Upper lobe of left lung (tissue), 4 donors: ENCODE results near the gene POT1.

ENCODE experiments used
- CTCF ChIP-seq, 6 experiments: fragments of 450-650 bp in 4 of 6; fragments of 200-600 bp in 2 of 6; sonication (generic) in 2 of 6; IDR thresholded peaks; one replicate each; pipeline ENCODE4 v1.5.1; 2016 to 2019; ENCODE audit warnings: antibody characterized with exemption in 6 of 6
- POLR2A ChIP-seq, 4 donors: fragments of 450-650 bp; IDR thresholded peaks; one replicate each; pipeline ENCODE4 v1.5.1; 2016 to 2017; ENCODE audit warnings: antibody characterized with exemption in 4 of 4, mild to moderate bottlenecking in 2 of 4
- POLR2AphosphoS5 ChIP-seq, 2 donors: sonication (generic); formaldehyde crosslinking; IDR thresholded peaks; one replicate each; pipeline ENCODE4 v1.5.1; 2017; ENCODE audit warnings: antibody characterized with exemption in 2 of 2

GRCh38 chr7:124857672-124858235 is 71.9 kb downstream of the POT1 start:
- TF ChIP-seq POLR2A (IDR thresholded peaks at IDR 0.05) (no peak), CTCF (IDR thresholded peaks at IDR 0.05) (no peak), POLR2AphosphoS5 (IDR thresholded peaks at IDR 0.05) (no peak)
